Sigmoid colon (tissue), 7 donors: Measurements from ENCODE around the gene ABHD16A. TPM values are rescaled to one million over a fixed set of nuclear protein-coding genes. Genes with fewer than 3 reads are reported as not detected.

ENCODE experiments used
- DNase-seq: peaks from one replicate; pipeline ENCODE4 v3.0.0-alpha.2; 2019
- H3K27ac ChIP-seq, 4 donors: fragments of 200-600 bp; sonication (generic); one replicate each; pipeline ENCODE4 v1.5.1; 2016 to 2019; ENCODE audit warnings: mild to moderate bottlenecking in 1 of 4
- H3K27me3 ChIP-seq, 3 donors: fragments of 200-600 bp; sonication (generic); one replicate each; pipeline ENCODE4 v1.5.1; 2019; ENCODE audit warnings: mild to moderate bottlenecking in 1 of 3
- H3K36me3 ChIP-seq, 4 donors: fragments of 200-600 bp; sonication (generic); one replicate each; pipeline ENCODE4 v1.5.1; 2016 to 2019
- H3K4me1 ChIP-seq, 4 donors: fragments of 200-600 bp; sonication (generic); one replicate each; pipeline ENCODE4 v1.5.1; 2017 to 2019
- H3K4me3 ChIP-seq, 4 donors: fragments of 200-600 bp; sonication (generic); one replicate each; pipeline ENCODE4 v1.5.1; 2017 to 2019; ENCODE audit warnings: mild to moderate bottlenecking in 2 of 4, moderate library complexity in 1 of 4
- H3K9me3 ChIP-seq, 4 donors: fragments of 200-600 bp in 3 of 4; sonication (generic) in 3 of 4; one replicate each; pipeline versions ENCODE4 v1.5.1 to v1.6.1; 2013 to 2019
- CTCF ChIP-seq, 4 experiments: fragments of 450-650 bp in 3 of 4; fragments of 200-600 bp in 1 of 4; IDR thresholded peaks; one replicate each; pipeline ENCODE4 v1.5.1; 2016 to 2019; ENCODE audit warnings: antibody characterized with exemption in 4 of 4, mild to moderate bottlenecking in 3 of 4, moderate library complexity in 2 of 4
- EP300 ChIP-seq, 4 donors: sonication (generic); formaldehyde crosslinking; IDR thresholded peaks; one replicate each; pipeline ENCODE4 v1.6.1; 2017; ENCODE audit warnings: antibody characterized with exemption in 4 of 4
- POLR2A ChIP-seq, 2 donors: fragments of 450-650 bp; IDR thresholded peaks; one replicate each; pipeline ENCODE4 v1.6.1; 2016; ENCODE audit warnings: antibody characterized with exemption in 2 of 2, mild to moderate bottlenecking in 2 of 2, moderate library complexity in 2 of 2
- POLR2AphosphoS5 ChIP-seq, 4 donors: sonication (generic); formaldehyde crosslinking; IDR thresholded peaks; one replicate each; pipeline ENCODE4 v1.6.1; 2017; ENCODE audit warnings: antibody characterized with exemption in 4 of 4
- WGBS, 2 donors: extraction: QIAGEN DNeasy Blood & Tissue Kit; methylation state at CpG; one replicate each; pipeline ENCODE4 v1.1.7; 2013; 5-methylcytosine and 5-hydroxymethylcytosine counted together
- intact Hi-C: fragments of 100-400 bp; cut with DNase I; formaldehyde crosslinking; loops from one replicate; pipeline ENCODE4 v1.15.1; 2023
- polyA plus RNA-seq, 3 donors: library from polyadenylated mRNA; stranded (reverse); fragments of 200-250 nt; gene quantifications; one replicate each; pipeline ENCODE4 v1.2.3, GENCODE V29; 2013
- total RNA-seq, 4 donors: library from RNA; depleted of rRNA; stranded (reverse); fragments of >200 nt; gene quantifications; one replicate each; pipeline ENCODE4 v1.1.0, GENCODE V29; 2016
- donor health status: healthy with polysubstance abuse.
- donor health status: Bipolar disorder and iron deficiency.
- donor health status: healthy.

ABHD16A gene
- total and polyA plus RNA-seq, 7 donors: 16.9 to 63.4 (median 40.3) TPM

- peaks cover 38 to 49% (median 43%) of the 10 kb centered on the region in 4 donors for H3K36me3 ChIP-seq
- H3K4me3 ChIP-seq: peak within 1 kb of the TSS; percentile 81 to 96 (median 88)
- 0 to 1% methylated on average over 63 of the region's 63 CpGs for WGBS, 2 donors
- no peaks in the 10 kb centered on the region for H3K27me3 ChIP-seq
- peak within 1 kb of the TSS; percentile 95 to 98 (median 98) for H3K27ac ChIP-seq
- peak; percentile 99 for DNase-seq
- intact Hi-C loops: loop anchor here (1.0 to 10.0 kb wide), 3 partner anchors 162 to 1609 kb away; partner anchors contain the start of genes AGPAT1, B3GALT4, HSPA1B and RNF5
- H3K4me1 ChIP-seq: peaks cover 0 to 60% (median 47%) of the 10 kb centered on the region in 4 donors
- TF ChIP-seq POLR2A (IDR thresholded peaks at IDR 0.05): peak; percentile 54 to 84
- no peak for TF ChIP-seq CTCF (IDR thresholded peaks at IDR 0.05)
- TF ChIP-seq EP300 (IDR thresholded peaks at IDR 0.05): no peak
- peak; percentile 77 to 92 (median 88) for TF ChIP-seq POLR2AphosphoS5 (IDR thresholded peaks at IDR 0.05)
- H3K9me3 ChIP-seq: no peaks in the 10 kb centered on the region
These were observed 37.4 kb downstream of the ABHD16A start, which contains the start of gene CSNK2B for GRCh38 chr6:31665501-31666336. Gene CSNK2B (plus strand): TSS chr6:31666080. CDS start chr6:31666832, 752 bp downstream.

GRCh38 chr6:31664790-31665500, 38.2 kb downstream of the ABHD16A start, which contains the start of gene GPANK1:
Gene GPANK1 (minus strand): TSS chr6:31664997. CDS start chr6:31664478, 519 bp downstream.
- Histone ChIP-seq H3K27me3 (no peaks in the 10 kb centered on the region), H3K4me1 (peaks cover 0 to 63% (median 48%) of the 10 kb centered on the region in 4 donors), H3K9me3 (no peaks in the 10 kb centered on the region), H3K4me3 (peak within 1 kb of the TSS; percentile 81 to 96 (median 88)), H3K36me3 (peaks cover 30 to 41% (median 35%) of the 10 kb centered on the region in 4 donors), H3K27ac (peak within 1 kb of the TSS; percentile 95 to 98 (median 98))
- intact Hi-C loops: loop anchor here (1.0 to 10.0 kb wide), 3 partner anchors 162 to 1610 kb away; partner anchors contain the start of genes AGPAT1, B3GALT4, HSPA1B and RNF5
- 0 to 1% methylated on average over 39 of the region's 39 CpGs for WGBS, 2 donors
- peak; percentile 97 for DNase-seq
- TF ChIP-seq POLR2A (IDR thresholded peaks at IDR 0.05) (peak; percentile 35 to 39), POLR2AphosphoS5 (IDR thresholded peaks at IDR 0.05) (peak; percentile 55 to 88 (median 66)), EP300 (IDR thresholded peaks at IDR 0.05) (no peak)

- TF ChIP-seq POLR2AphosphoS5 (IDR thresholded peaks at IDR 0.05) (peak in 2 of 4 donors; percentile 11 to 46), EP300 (IDR thresholded peaks at IDR 0.05) (no peak), POLR2A (IDR thresholded peaks at IDR 0.05) (no peak)
- peak; percentile 88 for DNase-seq
- intact Hi-C loops: loop anchor here (10.0 kb wide), 1 partner anchor 1611 kb away; the partner anchor contains the start of genes B3GALT4, RPS18 and VPS52
- H3K9me3 ChIP-seq: no peaks in the 10 kb centered on the region
- H3K36me3 ChIP-seq: peaks cover 22 to 33% (median 28%) of the 10 kb centered on the region in 4 donors
- H3K4me3 ChIP-seq: peak overlapping the region; percentile 81 to 96 (median 88)
- 27 to 28% methylated on average over 17 of the region's 17 CpGs for WGBS, 2 donors
- H3K4me1 ChIP-seq: peaks cover 0 to 68% (median 56%) of the 10 kb centered on the region in 4 donors
- no peaks in the 10 kb centered on the region for H3K27me3 ChIP-seq
- H3K27ac ChIP-seq: peak overlapping the region; percentile 95 to 98 (median 98)
These were observed 38.9 kb downstream of the ABHD16A start for GRCh38 chr6:31663961-31664789.

- Histone ChIP-seq H3K36me3 (peaks cover 14 to 25% (median 20%) of the 10 kb centered on the region in 4 donors), H3K27me3 (no peaks in the 10 kb centered on the region), H3K4me1 (peaks cover 0 to 72% (median 64%) of the 10 kb centered on the region in 4 donors), H3K9me3 (no peaks in the 10 kb centered on the region), H3K27ac (peak overlapping the region; percentile 95 to 98 (median 98)), H3K4me3 (peak overlapping the region; percentile 81 to 96 (median 88))
- TF ChIP-seq CTCF (IDR thresholded peaks at IDR 0.05) (no peak), EP300 (IDR thresholded peaks at IDR 0.05) (no peak), POLR2A (IDR thresholded peaks at IDR 0.05) (no peak), POLR2AphosphoS5 (IDR thresholded peaks at IDR 0.05) (no peak)
- intact Hi-C loops: loop anchor here (10.0 kb wide), 1 partner anchor 1611 kb away; the partner anchor contains the start of genes B3GALT4, RPS18 and VPS52
- DNase-seq: no peak
- 68 to 76% methylated on average over 9 of the region's 9 CpGs for WGBS, 2 donors
These were observed 39.8 kb downstream of the ABHD16A start for GRCh38 chr6:31663126-31663960.
